ENCODE results near the gene OR7D2. TPM values are rescaled to one million over a fixed set of nuclear protein-coding genes. Genes with fewer than 3 reads are reported as not detected.

OR7D2 gene
- total RNA-seq, 2 experiments from 2014 or later = not detected

GRCh38 chr19:9175326-9175725 is 3.5 kb upstream of the OR7D2 start:
- Mint-ChIP-seq H3K36me3 (ENCODE audit: low read depth) (no peaks in the 10 kb centered on the region), H3K4me3 (no peak overlapping the region), H3K4me1 (ENCODE audit: low read depth) (no peaks in the 10 kb centered on the region), H3K9me3 (peaks cover 3% of the 10 kb centered on the region), H3K27me3 (peaks cover 9% of the 10 kb centered on the region), H3K27ac (no peak overlapping the region)
- ChIA-PET POLR2A (no interaction called here), CTCF (no interaction called here)
- intact Hi-C loops (cut with DNase I, micrococcal nuclease) = no loop called here
- DNase-seq (no peak), ATAC-seq (ENCODE audit: poor library complexity) (no peak)
- Histone ChIP-seq H3K4me1 (ENCODE audit: insufficient read depth, low read length) (no peaks in the 10 kb centered on the region), H3K9me3 (ENCODE audit: control insufficient read depth in 1 of 2, insufficient read depth in 1 of 2, low read length in 2 of 2) (peaks cover 0 to 8% of the 10 kb centered on the region in 2 experiments), H3K27ac (ENCODE audit: low read depth in 1 of 2, low read length in 2 of 2) (no peak overlapping the region), H3K4me3 (ENCODE audit: low read length) (no peak overlapping the region), H3K36me3 (ENCODE audit: insufficient read depth, low read length) (no peaks in the 10 kb centered on the region), H3K27me3 (ENCODE audit: control insufficient read depth in 1 of 2, insufficient read depth in 2 of 2, low read length in 2 of 2) (peaks cover 0 to 8% of the 10 kb centered on the region in 2 experiments)
- no peak for TF ChIP-seq CTCF (IDR thresholded peaks at IDR 0.05)

DNA sequence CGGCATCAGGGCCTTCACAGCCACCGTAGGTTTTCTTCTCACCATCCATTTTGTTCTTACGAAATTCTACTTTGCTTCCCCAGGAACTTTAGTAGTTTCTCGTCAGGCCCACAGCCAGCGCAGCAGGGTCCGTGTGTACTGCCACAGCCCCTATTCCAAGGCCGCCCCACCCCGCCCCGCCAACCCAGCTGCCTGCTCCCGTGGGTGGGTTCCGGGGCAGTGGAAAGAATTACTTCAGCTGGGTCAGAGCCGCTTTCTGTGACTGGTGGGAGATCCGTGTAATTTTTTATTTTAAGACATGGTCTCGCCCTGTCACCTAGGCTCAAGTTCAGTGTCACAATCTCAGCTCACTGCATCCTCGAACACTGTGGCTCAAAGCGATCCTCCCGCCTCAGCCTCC is 4.2 kb downstream of the OR7D2 start:
- H3K4me3 ChIP-seq (ENCODE audit: low read length) = no peak overlapping the region
- CTCF ChIA-PET = no interaction called here
- no peaks in the 10 kb centered on the region for H3K4me1 ChIP-seq (ENCODE audit: insufficient read depth, low read length)
- no peak for TF ChIP-seq CTCF (IDR thresholded peaks at IDR 0.05)
- peaks cover 0 to 7% of the 10 kb centered on the region in 2 experiments for H3K9me3 ChIP-seq (ENCODE audit: control insufficient read depth in 1 of 2, insufficient read depth in 1 of 2, low read length in 2 of 2)
- no peak overlapping the region for H3K27ac ChIP-seq (ENCODE audit: low read depth in 1 of 2, low read length in 2 of 2)
- no peak for ATAC-seq (ENCODE audit: poor library complexity)
- Mint-ChIP-seq H3K9me3 (peaks cover 3% of the 10 kb centered on the region), H3K4me3 (no peak overlapping the region), H3K27ac (no peak overlapping the region), H3K27me3 (peaks cover 5% of the 10 kb centered on the region), H3K36me3 (ENCODE audit: low read depth) (no peaks in the 10 kb centered on the region), H3K4me1 (ENCODE audit: low read depth) (no peaks in the 10 kb centered on the region)
- POLR2A ChIA-PET = no interaction called here
- intact Hi-C loops (cut with DNase I, micrococcal nuclease) = no loop called here
- H3K27me3 ChIP-seq (ENCODE audit: control insufficient read depth in 1 of 2, insufficient read depth in 2 of 2, low read length in 2 of 2) = peaks cover 0 to 4% of the 10 kb centered on the region in 2 experiments
- no peak for DNase-seq
- H3K36me3 ChIP-seq (ENCODE audit: insufficient read depth, low read length) = no peaks in the 10 kb centered on the region

- Mint-ChIP-seq H3K4me3 (no peak overlapping the region), H3K4me1 (ENCODE audit: low read depth) (no peaks in the 10 kb centered on the region), H3K27ac (no peak overlapping the region), H3K36me3 (ENCODE audit: low read depth) (no peaks in the 10 kb centered on the region), H3K9me3 (peaks cover 7% of the 10 kb centered on the region), H3K27me3 (peaks cover 25% of the 10 kb centered on the region)
- intact Hi-C loops (cut with DNase I, micrococcal nuclease) = no loop called here
- no peak overlapping the region for H3K27ac ChIP-seq (ENCODE audit: low read depth in 1 of 2, low read length in 2 of 2)
- CTCF ChIA-PET = no interaction called here
- ATAC-seq (ENCODE audit: poor library complexity) (no peak), DNase-seq (no peak)
- H3K9me3 ChIP-seq (ENCODE audit: control insufficient read depth in 1 of 2, insufficient read depth in 1 of 2, low read length in 2 of 2) = peaks cover 0 to 11% of the 10 kb centered on the region in 2 experiments
- no peak overlapping the region for H3K4me3 ChIP-seq (ENCODE audit: low read length)
- H3K4me1 ChIP-seq (ENCODE audit: insufficient read depth, low read length) = no peaks in the 10 kb centered on the region
- POLR2A ChIA-PET = no interaction called here
- no peak for TF ChIP-seq CTCF (IDR thresholded peaks at IDR 0.05)
- H3K27me3 ChIP-seq (ENCODE audit: control insufficient read depth in 1 of 2, insufficient read depth in 2 of 2, low read length in 2 of 2) = peaks cover 0 to 4% of the 10 kb centered on the region in 2 experiments
- H3K36me3 ChIP-seq (ENCODE audit: insufficient read depth, low read length) = no peaks in the 10 kb centered on the region
Measured at GRCh38 chr19:9187191-9187590, 8.4 kb downstream of the OR7D2 start.

All from CD4-positive, alpha-beta T cell (primary cell).